Measurements from ENCODE around the gene CAB39L.
A peak's percentile ranks its signal among the peaks of the same experiment; 100 is the strongest.

CAB39L gene

DNA sequence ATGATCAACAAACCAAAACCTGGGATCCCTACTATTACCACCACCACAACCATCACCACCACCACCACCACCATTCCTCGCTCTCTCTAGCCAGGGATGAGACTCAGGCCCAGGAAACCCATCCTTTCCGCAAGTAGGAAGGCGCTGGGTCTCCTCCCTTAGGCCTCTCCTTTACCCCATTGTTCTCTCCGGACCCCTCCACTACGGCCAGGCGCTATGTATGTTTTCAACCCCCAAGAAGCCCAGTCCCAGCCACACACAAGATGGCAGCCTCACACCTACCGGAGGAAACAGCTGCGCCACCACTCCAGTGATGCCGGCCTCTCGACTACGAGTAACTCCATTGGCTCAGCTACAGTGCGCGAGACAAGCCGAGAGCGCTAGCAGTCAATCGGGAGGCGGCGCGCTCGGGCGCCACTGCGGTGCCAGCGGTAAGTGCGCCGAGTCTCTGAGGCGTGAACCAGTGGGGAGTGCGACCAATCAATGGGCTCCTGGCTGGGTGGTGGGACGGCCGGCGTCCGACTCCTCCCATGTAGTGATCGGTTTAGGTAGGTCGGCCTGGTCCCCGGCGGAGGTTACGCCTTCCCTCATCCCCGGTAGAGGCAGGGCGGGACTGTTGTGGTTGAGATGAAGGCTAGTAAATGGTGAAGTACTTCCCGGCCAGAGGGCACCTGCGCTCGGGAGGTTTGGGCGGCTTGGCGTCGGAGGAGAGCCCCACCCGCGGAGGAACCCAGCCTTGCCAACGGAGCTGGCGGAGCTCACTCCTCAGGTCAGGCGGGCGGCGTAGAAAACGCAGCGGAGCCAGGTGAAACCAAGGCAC lies at the start of gene CAB39L, which contains the start of gene SETDB2:
Gene CAB39L, minus strand, starts transcription at position 361 of the 820 bp plus-strand sequence. CDS start 61,154 bp downstream, outside the sequence.
Gene SETDB2, plus strand, starts transcription at position 571 of the 820 bp plus-strand sequence. CDS start 7,620 bp downstream, outside the sequence.
- peak; percentile 99 for DNase-seq

- no peak for DNase-seq
These were observed 44.7 kb upstream of the CAB39L start for GRCh38 chr13:49488563-49488962.

DNA sequence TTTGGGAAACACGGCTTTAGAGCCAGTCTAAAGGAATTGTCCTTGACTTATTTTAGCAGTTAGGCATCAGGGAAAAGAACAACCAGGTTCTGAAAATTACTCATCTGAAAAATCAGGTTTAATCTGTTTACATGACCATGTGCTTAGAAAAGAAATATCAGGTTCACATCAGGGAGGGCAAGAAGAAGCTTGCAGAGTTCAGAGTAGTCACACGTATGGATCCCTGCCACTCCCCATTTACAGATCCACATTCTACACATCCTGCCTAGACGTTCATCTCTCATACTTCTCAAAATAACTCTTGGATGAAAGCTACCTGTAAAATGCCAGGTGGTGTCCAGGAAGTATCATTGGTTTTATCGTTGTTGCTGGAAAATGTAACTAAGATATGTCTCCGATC lies 37.9 kb upstream of the CAB39L start:
- DNase-seq: no peak

- DNase-seq: no peak
These were observed 32.7 kb upstream of the CAB39L start for GRCh38 chr13:49476529-49476928.

DNA sequence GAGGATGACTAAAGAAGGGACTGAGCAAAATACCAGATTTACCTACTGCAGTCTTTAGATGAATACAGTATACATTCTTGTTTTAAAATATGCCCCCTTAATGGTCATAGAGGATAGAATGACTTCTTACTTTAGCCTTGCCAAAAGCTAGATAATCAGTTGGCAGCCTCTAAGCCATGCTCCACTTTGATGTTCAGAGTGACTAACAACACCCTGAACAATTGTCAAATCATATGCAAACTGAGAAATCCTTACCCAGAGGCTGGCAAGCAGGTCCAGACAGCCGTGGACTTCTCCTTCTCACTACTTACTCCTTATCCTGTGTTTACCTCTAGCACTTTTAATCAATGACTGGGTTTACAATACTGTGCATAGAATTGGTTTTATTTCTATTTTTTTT lies 28.3 kb upstream of the CAB39L start:
- DNase-seq: no peak

GRCh38 chr13:49466292-49466838 lies 22.5 kb upstream of the CAB39L start:
- DNase-seq: no peak

- DNase-seq: no peak
These were observed 20.9 kb upstream of the CAB39L start for GRCh38 chr13:49464621-49465325.

GRCh38 chr13:49464085-49464484 lies 20.2 kb upstream of the CAB39L start:
- no peak for DNase-seq

- DNase-seq: no peak
These were observed 15.7 kb upstream of the CAB39L start for GRCh38 chr13:49459580-49459979.

- no peak for DNase-seq
These were observed 13.4 kb upstream of the CAB39L start for GRCh38 chr13:49457221-49457620.

DNA sequence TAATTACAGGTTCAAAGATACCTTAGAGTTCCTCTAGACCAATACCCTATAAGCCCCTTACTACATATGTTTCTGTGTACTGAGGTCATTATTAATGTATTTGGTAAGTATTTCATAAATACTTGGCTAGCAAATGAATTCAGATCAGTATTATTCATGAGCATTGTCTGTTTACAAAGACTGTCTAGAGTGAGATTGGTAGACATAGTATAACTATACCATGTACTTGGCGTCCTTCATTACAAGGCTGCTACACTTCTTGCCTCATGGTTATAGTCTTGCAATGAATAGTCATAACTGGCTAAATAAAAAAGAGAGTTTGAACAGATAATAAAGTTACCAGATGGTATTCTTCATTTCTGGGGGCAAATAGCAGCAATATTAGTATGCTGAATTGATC lies 12.3 kb upstream of the CAB39L start:
- DNase-seq: no peak

GRCh38 chr13:49455007-49455398 lies 11.1 kb upstream of the CAB39L start:
- no peak for DNase-seq

- DNase-seq: no peak
These were observed 10.6 kb upstream of the CAB39L start for GRCh38 chr13:49454388-49455006.

DNA sequence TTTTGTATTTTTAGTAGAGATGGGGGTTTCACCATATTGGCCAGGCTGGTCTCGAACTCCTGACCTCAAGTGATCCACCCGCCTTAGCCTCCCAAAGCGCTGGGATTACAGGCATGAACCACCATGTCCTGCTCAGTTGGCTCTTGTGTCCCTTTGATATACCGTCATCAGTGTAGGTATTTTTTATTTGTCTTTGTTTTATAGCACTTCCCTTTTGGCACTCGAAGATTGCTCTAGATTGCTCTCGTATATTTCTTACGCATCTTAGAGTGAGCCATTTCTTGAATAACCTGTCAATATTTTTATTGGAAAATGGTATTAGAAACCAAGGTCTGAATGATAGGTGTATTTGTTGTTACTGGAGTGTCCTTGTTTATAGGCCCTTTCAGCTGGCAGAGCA lies 9.6 kb upstream of the CAB39L start:
- no peak for DNase-seq

- no peak for DNase-seq
These were observed 9.0 kb upstream of the CAB39L start for GRCh38 chr13:49452725-49453457.

GRCh38 chr13:49450105-49450819 lies 6.4 kb upstream of the CAB39L start:
- DNase-seq: no peak

GRCh38 chr13:49448753-49449152 lies 4.9 kb upstream of the CAB39L start:
- no peak for DNase-seq

GRCh38 chr13:49446473-49446872 lies 2.6 kb upstream of the CAB39L start:
- DNase-seq: no peak

DNA sequence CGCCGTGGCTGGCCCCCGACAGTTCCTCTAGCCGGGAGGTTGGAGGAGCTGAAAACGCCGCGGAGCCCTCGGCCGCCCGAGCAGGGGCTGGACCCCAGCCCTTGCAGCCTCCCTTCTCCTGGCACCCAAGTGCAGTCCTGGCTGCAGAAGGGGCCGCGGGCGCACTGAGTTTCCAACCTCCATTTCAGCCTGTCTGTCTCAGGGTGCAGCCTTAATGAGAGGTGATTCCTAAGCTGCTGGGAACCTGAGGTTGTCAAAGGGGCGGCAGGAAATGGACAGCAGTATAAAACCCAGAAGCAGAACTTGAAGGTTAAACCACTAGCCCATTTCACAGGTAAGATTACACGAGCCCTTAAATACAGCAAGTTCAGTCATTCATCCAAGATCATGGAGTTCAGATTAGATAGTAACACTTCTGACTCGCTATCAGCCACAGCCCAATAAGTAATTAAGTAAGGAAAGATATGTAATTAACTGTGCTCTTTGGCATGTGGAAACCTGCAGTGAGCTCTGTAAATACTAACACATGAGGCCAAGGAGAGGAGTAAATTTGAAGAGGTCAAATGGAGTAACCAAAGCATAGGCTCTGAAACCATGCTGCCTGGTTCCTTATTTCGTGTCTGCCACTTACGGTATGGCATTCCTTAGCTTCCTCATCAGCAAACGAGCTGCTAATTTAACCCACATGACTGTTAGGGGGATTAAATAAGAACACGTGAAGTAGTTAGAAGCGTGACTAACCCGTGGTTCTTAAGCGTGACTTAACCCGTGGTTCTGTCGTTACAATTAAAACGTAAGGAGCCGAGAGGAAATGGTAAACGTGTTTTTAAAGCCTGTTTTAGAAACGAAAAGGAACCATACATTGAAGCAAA lies 896 bp upstream of the CAB39L start:
- DNase-seq: peak; percentile 3

- DNase-seq: no peak
These were observed 534 bp downstream of the CAB39L start for GRCh38 chr13:49443357-49443703.

DNA sequence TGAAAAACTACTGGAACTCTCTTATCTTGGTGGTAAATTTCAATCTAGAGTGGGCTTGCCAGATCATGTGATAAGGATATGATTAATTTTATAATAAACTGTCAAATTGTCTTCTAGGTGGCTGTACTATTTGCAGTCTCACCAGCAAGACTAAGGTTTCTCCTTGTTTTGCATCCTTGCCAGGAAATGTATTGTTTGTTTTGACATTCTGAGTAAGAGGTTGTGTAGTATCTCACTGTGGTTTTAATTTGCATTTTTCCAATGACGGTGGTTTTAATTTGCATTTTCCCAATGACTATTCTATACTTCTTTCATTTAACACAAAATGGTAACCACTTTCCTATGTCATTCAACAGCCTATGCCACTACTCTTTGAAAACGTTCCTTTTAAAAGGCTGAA lies 2.0 kb downstream of the CAB39L start:
- no peak for DNase-seq
